KMS-11 (cell line): ENCODE measurements around the gene GPX5.
"Not testable (repeated sequence)": the region's sequence is repeated elsewhere in the genome, so short reads cannot be mapped to it uniquely, and the experiment has no call there.

Experiments used
- H2AFZ ChIP-seq: fragments of 200-600 bp; sonication (generic); 2 replicates; pipeline ENCODE4 v1.6.1; 2016; ENCODE audit warnings: antibody characterized with exemption, mixed run types, low read depth
- H3K27ac ChIP-seq: fragments of 200-600 bp; sonication (generic); 2 replicates; pipeline ENCODE4 v1.6.1; 2016; ENCODE audit warnings: mild to moderate bottlenecking, mixed run types
- H3K27me3 ChIP-seq: fragments of 200-600 bp; sonication (generic); 2 replicates; pipeline ENCODE4 v1.6.1; 2017; ENCODE audit warnings: mild to moderate bottlenecking, low read depth, mixed run types, moderate library complexity; ENCODE audit not compliant: insufficient read depth
- H3K36me3 ChIP-seq: fragments of 200-600 bp; sonication (generic); 2 replicates; pipeline ENCODE4 v1.6.1; 2017; ENCODE audit warnings: mild to moderate bottlenecking, mixed run types; ENCODE audit not compliant: insufficient read depth
- H3K4me1 ChIP-seq: fragments of 200-600 bp; sonication (generic); 2 replicates; pipeline ENCODE4 v1.6.1; 2016; ENCODE audit warnings: mild to moderate bottlenecking, low read depth, mixed run types; ENCODE audit not compliant: poor library complexity, severe bottlenecking
- H3K4me2 ChIP-seq: fragments of 200-600 bp; sonication (generic); 2 replicates; pipeline ENCODE4 v1.7.0; 2016; ENCODE audit warnings: mild to moderate bottlenecking, mixed run types
- H3K4me3 ChIP-seq: fragments of 200-600 bp; sonication (generic); IDR thresholded peaks from 2 replicates; pipeline ENCODE4 v1.6.1; 2017; ENCODE audit warnings: low read depth, low read length, mixed read lengths; ENCODE audit not compliant: insufficient read depth
- H3K79me2 ChIP-seq: fragments of 200-600 bp; sonication (generic); 2 replicates; pipeline ENCODE4 v1.6.1; 2016; ENCODE audit warnings: low read depth, mixed run types; ENCODE audit not compliant: insufficient read depth
- H3K9ac ChIP-seq: fragments of 200-600 bp; sonication (generic); 2 replicates; pipeline ENCODE4 v1.6.1; 2016; ENCODE audit warnings: mild to moderate bottlenecking, mixed run types
- H4K20me1 ChIP-seq: fragments of 200-600 bp; sonication (generic); 2 replicates; pipeline ENCODE4 v1.6.1; 2016; ENCODE audit warnings: mild to moderate bottlenecking, mixed run types; ENCODE audit not compliant: insufficient read depth
- TF ChIP-seq, protein P1 (sequence below): fragments of 200-600 bp; sonication (generic); conservative IDR thresholded peaks from 2 replicates; pipeline ENCODE4 v1.6.1; 2017; ENCODE audit warnings: low read depth, mild to moderate bottlenecking, antibody characterized with exemption, low read length, moderate library complexity, mixed read lengths

Gene GPX5

DNA sequence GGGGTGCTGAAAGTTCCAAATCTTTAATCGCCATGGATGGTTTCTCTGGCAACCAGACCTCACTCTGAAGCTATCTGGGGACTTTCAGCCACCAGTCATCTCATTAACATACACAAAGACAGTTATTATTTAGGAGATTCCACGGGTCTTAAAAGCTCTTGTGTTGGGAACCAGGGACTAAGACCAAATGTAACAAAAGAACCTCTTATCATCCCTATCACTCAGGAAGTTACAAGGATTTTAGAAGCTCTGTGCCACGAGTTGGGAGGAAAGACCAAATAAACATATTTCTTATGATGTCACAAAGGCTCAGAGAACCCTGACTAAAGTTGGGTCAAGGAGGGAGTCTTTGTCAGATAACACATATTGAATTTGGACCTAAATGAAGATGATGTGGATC is 27.8 kb upstream of the GPX5 start:
- no peaks in the 10 kb centered on the region for H3K27me3 ChIP-seq
- no peaks in the 10 kb centered on the region for H3K4me1 ChIP-seq
- no peaks in the 10 kb centered on the region for H4K20me1 ChIP-seq
- no peak overlapping the region for H3K4me3 ChIP-seq
- no peak overlapping the region for H3K27ac ChIP-seq
- no peak overlapping the region for H3K9ac ChIP-seq
- H2AFZ ChIP-seq: no peak overlapping the region
- H3K79me2 ChIP-seq: no peaks in the 10 kb centered on the region
- TF ChIP-seq, protein P1, sequence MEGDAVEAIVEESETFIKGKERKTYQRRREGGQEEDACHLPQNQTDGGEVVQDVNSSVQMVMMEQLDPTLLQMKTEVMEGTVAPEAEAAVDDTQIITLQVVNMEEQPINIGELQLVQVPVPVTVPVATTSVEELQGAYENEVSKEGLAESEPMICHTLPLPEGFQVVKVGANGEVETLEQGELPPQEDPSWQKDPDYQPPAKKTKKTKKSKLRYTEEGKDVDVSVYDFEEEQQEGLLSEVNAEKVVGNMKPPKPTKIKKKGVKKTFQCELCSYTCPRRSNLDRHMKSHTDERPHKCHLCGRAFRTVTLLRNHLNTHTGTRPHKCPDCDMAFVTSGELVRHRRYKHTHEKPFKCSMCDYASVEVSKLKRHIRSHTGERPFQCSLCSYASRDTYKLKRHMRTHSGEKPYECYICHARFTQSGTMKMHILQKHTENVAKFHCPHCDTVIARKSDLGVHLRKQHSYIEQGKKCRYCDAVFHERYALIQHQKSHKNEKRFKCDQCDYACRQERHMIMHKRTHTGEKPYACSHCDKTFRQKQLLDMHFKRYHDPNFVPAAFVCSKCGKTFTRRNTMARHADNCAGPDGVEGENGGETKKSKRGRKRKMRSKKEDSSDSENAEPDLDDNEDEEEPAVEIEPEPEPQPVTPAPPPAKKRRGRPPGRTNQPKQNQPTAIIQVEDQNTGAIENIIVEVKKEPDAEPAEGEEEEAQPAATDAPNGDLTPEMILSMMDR: no peak
- no peaks in the 10 kb centered on the region for H3K36me3 ChIP-seq
- no peak overlapping the region for H3K4me2 ChIP-seq

DNA sequence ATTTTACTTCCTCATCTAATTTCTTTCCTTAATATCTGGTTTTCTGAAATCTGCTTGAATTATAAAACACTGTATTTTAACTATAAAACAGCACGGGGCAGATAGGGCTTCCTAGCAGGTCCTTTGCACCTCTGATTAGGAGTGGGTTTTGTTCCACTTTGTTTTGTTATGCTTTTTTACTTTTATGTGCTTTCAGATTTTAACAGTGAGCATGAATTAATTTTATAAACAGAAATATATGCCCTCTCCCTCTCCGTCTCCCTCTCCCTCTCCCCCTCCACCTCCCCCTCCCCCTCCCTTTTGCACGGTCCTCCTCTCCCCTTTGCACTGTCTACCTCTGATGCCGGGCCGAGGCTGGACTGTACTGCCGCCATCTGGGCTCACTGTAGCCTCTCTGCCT is 24.4 kb upstream of the GPX5 start:
- TF ChIP-seq, protein P1: no peak
- no peaks in the 10 kb centered on the region for H3K36me3 ChIP-seq
- no peaks in the 10 kb centered on the region for H4K20me1 ChIP-seq
- H3K79me2 ChIP-seq: no peaks in the 10 kb centered on the region
- H3K4me2 ChIP-seq: no peak overlapping the region
- H2AFZ ChIP-seq: no peak overlapping the region
- no peak overlapping the region for H3K27ac ChIP-seq
- no peaks in the 10 kb centered on the region for H3K27me3 ChIP-seq
- H3K4me3 ChIP-seq: no peak overlapping the region
- no peak overlapping the region for H3K9ac ChIP-seq
- H3K4me1 ChIP-seq: no peaks in the 10 kb centered on the region

DNA sequence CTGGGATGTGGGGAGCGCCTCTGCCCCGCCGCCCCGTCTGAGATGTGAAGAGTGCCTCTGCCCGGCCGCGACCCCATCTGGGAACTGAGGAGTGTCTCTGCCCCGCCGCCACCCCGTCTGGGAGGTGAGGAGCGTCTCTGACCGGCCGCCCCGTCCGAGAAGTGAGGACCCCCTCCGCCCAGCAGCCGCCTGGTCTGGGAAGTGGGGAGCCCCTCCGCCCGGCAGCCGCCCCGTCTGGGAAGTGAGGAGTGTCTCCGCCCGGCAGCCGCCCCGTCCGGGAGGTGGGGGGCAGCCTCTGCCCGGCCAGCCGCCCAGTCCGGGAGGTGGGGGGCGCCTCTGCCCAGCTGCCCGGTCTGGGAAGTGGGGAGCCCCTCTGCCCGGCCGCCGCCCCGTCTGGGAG is 23.5 kb upstream of the GPX5 start:
- not testable (repeated sequence) for H2AFZ ChIP-seq, H3K79me2 ChIP-seq, H3K9ac ChIP-seq, H3K27me3 ChIP-seq, H3K27ac ChIP-seq, H3K4me2 ChIP-seq, H3K36me3 ChIP-seq, H4K20me1 ChIP-seq, H3K4me1 ChIP-seq, H3K4me3 ChIP-seq

DNA sequence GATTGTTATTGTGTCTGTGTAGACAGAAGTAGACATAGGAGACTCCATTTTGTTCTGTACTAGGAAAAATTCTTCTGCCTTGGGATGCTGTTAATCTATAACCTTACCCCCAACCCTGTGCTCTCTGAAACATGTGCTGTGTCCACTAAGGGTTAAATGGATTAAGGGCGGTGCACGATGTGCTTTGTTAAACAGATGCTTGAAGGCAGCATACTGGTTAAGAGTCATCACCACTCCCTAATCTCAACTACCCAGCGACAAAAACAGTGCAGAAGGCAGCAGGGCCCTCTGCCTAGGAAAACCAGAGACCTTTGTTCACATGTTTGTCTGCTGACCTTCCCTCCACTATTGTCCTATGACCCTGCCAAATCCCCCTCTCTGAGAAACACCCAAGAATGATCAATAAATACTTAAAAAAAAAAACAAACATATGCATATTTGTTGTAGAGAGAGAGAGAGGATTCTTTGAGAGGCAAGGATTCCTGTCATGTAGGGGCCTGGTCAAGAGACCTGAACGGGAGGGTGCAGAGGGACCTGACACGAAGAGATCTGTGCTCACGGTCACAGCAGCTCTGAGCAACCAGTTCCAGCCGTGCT is 22.9 kb upstream of the GPX5 start:
- not testable (repeated sequence) for H3K79me2 ChIP-seq, H4K20me1 ChIP-seq, H3K36me3 ChIP-seq, H3K4me3 ChIP-seq, H3K27ac ChIP-seq, H2AFZ ChIP-seq, H3K27me3 ChIP-seq, H3K9ac ChIP-seq, H3K4me1 ChIP-seq, H3K4me2 ChIP-seq

DNA sequence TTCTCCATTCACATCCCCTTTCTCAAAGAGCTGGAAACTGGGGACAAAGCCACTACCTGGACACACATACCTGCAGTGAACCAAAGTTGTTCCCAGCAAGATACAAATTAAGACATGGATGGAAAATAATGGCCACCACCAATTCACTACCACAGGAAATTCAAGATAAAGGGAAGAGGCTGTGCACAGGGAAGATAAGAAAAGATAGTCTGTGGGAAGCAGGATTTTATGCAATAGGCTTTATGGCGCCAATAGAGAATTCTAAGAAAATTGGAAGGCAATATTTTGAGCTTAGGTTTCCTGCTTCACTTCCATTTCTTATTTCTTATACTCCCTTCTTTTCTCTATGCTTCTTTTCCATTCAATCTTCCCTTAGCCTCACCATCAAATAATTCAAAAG is 19.9 kb upstream of the GPX5 start:
- no peak overlapping the region for H3K27ac ChIP-seq
- H3K36me3 ChIP-seq: no peaks in the 10 kb centered on the region
- no peak overlapping the region for H2AFZ ChIP-seq
- no peak overlapping the region for H3K4me2 ChIP-seq
- H3K79me2 ChIP-seq: no peaks in the 10 kb centered on the region
- no peaks in the 10 kb centered on the region for H4K20me1 ChIP-seq
- H3K27me3 ChIP-seq: no peaks in the 10 kb centered on the region
- TF ChIP-seq, protein P1: no peak
- H3K4me3 ChIP-seq: no peak overlapping the region
- no peaks in the 10 kb centered on the region for H3K4me1 ChIP-seq
- no peak overlapping the region for H3K9ac ChIP-seq
